ENCODE results near the gene RASGRF1.

The RASGRF1 gene

GRCh38 chr15:78968539-78969271, 121.9 kb downstream of the RASGRF1 start:
- TF ChIP-seq CTCF (IDR thresholded peaks at IDR 0.05; ENCODE audit: insufficient read depth, low read length, poor library complexity, severe bottlenecking) = no peak
- H3K4me3 ChIP-seq (replicated peaks; ENCODE audit: low read depth, low read length) = no peak overlapping the region
- DNase-seq (ENCODE audit: extremely low read depth, insufficient read length) = no peak

GRCh38 chr15:78968114-78968513, 122.5 kb downstream of the RASGRF1 start:
- Histone ChIP-seq H3K36me3 (ENCODE audit: control insufficient read depth, insufficient read depth, low read length) (no peaks in the 10 kb centered on the region), H3K27me3 (replicated peaks; ENCODE audit: control insufficient read depth, insufficient read depth, low read length) (no peaks in the 10 kb centered on the region), H3K4me3 (replicated peaks; ENCODE audit: low read depth, low read length) (no peak overlapping the region)
- no peak for DNase-seq (ENCODE audit: extremely low read depth, insufficient read length)
- no peak for TF ChIP-seq CTCF (IDR thresholded peaks at IDR 0.05; ENCODE audit: insufficient read depth, low read length, poor library complexity, severe bottlenecking)

More at GRCh38 chr15:78968539-78969271, 121.9 kb downstream of the RASGRF1 start:
- Histone ChIP-seq H3K36me3 (ENCODE audit: control insufficient read depth, insufficient read depth, low read length) (no peaks in the 10 kb centered on the region), H3K27me3 (replicated peaks; ENCODE audit: control insufficient read depth, insufficient read depth, low read length) (no peaks in the 10 kb centered on the region)

GRCh38 chr15:78960308-78960707, 130.3 kb downstream of the RASGRF1 start:
- Histone ChIP-seq H3K4me3 (replicated peaks; ENCODE audit: low read depth, low read length) (no peak overlapping the region), H3K27me3 (replicated peaks; ENCODE audit: control insufficient read depth, insufficient read depth, low read length) (no peaks in the 10 kb centered on the region), H3K36me3 (ENCODE audit: control insufficient read depth, insufficient read depth, low read length) (no peaks in the 10 kb centered on the region)
- TF ChIP-seq CTCF (IDR thresholded peaks at IDR 0.05; ENCODE audit: insufficient read depth, low read length, poor library complexity, severe bottlenecking) = no peak
- DNase-seq (ENCODE audit: extremely low read depth, insufficient read length) = no peak

- no peak overlapping the region for H3K4me3 ChIP-seq (replicated peaks; ENCODE audit: low read depth, low read length)
- TF ChIP-seq CTCF (IDR thresholded peaks at IDR 0.05; ENCODE audit: insufficient read depth, low read length, poor library complexity, severe bottlenecking) = no peak
- no peak for DNase-seq (ENCODE audit: extremely low read depth, insufficient read length)
- no peaks in the 10 kb centered on the region for H3K36me3 ChIP-seq (ENCODE audit: control insufficient read depth, insufficient read depth, low read length)
- no peaks in the 10 kb centered on the region for H3K27me3 ChIP-seq (replicated peaks; ENCODE audit: control insufficient read depth, insufficient read depth, low read length)
Observed at GRCh38 chr15:78959360-78959759, 131.2 kb downstream of the RASGRF1 start.

DNA sequence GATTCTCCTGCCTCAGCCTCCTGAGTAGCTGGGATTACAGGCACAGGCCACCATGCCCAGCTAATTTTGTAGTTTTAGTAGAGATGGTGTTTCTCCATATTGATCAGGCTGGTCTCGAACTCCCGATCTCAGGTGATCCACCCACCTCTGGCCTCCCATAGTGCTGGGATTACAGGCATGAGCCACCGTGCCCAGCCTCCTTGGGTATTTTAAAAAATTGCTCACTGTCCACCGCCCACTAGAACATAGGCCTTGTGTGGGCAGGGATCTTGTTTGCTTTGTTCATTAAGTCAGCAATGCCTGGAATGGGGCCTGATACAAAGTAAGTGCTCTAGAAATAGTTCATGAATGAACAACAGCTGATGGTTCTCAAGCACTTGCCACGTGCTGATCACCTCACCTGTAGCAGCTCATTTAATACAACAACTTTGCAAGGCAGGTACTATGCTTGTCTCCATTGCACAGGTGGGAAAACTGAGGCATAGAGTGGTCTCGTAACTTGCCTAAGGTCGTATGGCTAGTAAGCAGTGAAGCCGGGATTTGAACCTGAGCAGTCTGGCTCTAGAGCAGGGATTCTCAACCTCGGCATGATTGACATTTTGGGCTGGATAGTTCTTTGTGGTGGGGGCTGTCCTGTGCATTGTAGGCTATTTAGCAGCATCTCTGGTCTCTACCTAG, 133.0 kb downstream of the RASGRF1 start:
- no peak for DNase-seq (ENCODE audit: extremely low read depth, insufficient read length)
- TF ChIP-seq CTCF (IDR thresholded peaks at IDR 0.05; ENCODE audit: insufficient read depth, low read length, poor library complexity, severe bottlenecking) = no peak
- H3K4me3 ChIP-seq (replicated peaks; ENCODE audit: low read depth, low read length) = no peak overlapping the region

More for the DNA sequence above, 133.0 kb downstream of the RASGRF1 start:
- H3K36me3 ChIP-seq (ENCODE audit: control insufficient read depth, insufficient read depth, low read length) = no peaks in the 10 kb centered on the region
- no peaks in the 10 kb centered on the region for H3K27me3 ChIP-seq (replicated peaks; ENCODE audit: control insufficient read depth, insufficient read depth, low read length)
